H1 (cell line): ENCODE results near the gene TANC1. TPM values are rescaled to one million over a fixed set of nuclear protein-coding genes. Genes with fewer than 3 reads are reported as not detected.

ENCODE experiments used
- CTCF ChIA-PET: fragments of 300-600 bp; sonication (Branson Sonifier 250); formaldehyde crosslinking; loops from one replicate; lab custom pipeline; 2021; ENCODE audit not compliant: partially characterized antibody; lab: Charles Lee
- POLR2A ChIA-PET: fragments of 300-600 bp; sonication (Branson Sonifier 250); formaldehyde crosslinking; loops from one replicate; lab custom pipeline; 2021; ENCODE audit warnings: inconsistent platforms; ENCODE audit not compliant: partially characterized antibody; lab: Charles Lee
- DNase-seq, 2 experiments: peaks; one replicate each; pipeline versions ENCODE4 v3.0.0 to v3.0.0-alpha.2; 2010 to 2022; ENCODE audit warnings: low spot score in 2 of 2, low read depth in 1 of 2, mixed read lengths in 1 of 2
- FAIRE-seq: peaks from 2 replicates; lab custom pipeline; 2011; peaks lifted over from hg19 to GRCh38; lab: Jason Lieb, UNC
- H2AFZ ChIP-seq: 2 replicates; pipeline ENCODE4 v1.8.1; 2012; ENCODE audit warnings: low read length, inconsistent platforms
- H2AK5ac ChIP-seq: 2 replicates; pipeline ENCODE4 v1.6.1; 2013; ENCODE audit warnings: low read depth, low read length
- H2BK120ac ChIP-seq: replicated peaks from 2 replicates; pipeline ENCODE3; 2013; ENCODE audit warnings: low read depth, low read length, inconsistent platforms
- H2BK12ac ChIP-seq: 2 replicates; pipeline ENCODE4 v1.6.1; 2013; ENCODE audit warnings: low read depth, low read length
- H2BK15ac ChIP-seq: 2 replicates; pipeline ENCODE4 v1.6.1; 2013; ENCODE audit warnings: low read length
- H2BK20ac ChIP-seq: 2 replicates; pipeline ENCODE4 v1.6.1; 2013; ENCODE audit warnings: low read length
- H2BK5ac ChIP-seq: 2 replicates; pipeline ENCODE4 v1.6.1; 2013; ENCODE audit warnings: low read depth, low read length
- H3K14ac ChIP-seq: 2 replicates; pipeline ENCODE4 v1.6.1; 2013; ENCODE audit warnings: inconsistent platforms; ENCODE audit not compliant: insufficient read length
- H3K18ac ChIP-seq: 2 replicates; pipeline ENCODE4 v1.6.1; 2013; ENCODE audit warnings: low read length; ENCODE audit errors: extremely low read depth
- H3K23ac ChIP-seq: 2 replicates; pipeline ENCODE4 v1.6.1; 2013; ENCODE audit warnings: inconsistent platforms; ENCODE audit not compliant: insufficient read length
- H3K23me2 ChIP-seq: 2 replicates; pipeline ENCODE4 v1.6.1; 2013; ENCODE audit warnings: low read depth, low read length
- H3K27ac ChIP-seq: 2 replicates; pipeline ENCODE4 v1.6.1; 2011; ENCODE audit warnings: low read depth, low read length, inconsistent platforms
- H3K27me3 ChIP-seq, 4 experiments: replicated peaks in 1 of 4; 1 replicate in 1 of 4; 2 replicates in 3 of 4; pipeline versions ENCODE4 v1.6.1 to v1.8.1; 2011 to 2013; ENCODE audit warnings: low read length in 3 of 4, mild to moderate bottlenecking in 3 of 4, inconsistent platforms in 2 of 4, mixed read lengths in 2 of 4, moderate library complexity in 1 of 4; ENCODE audit not compliant: control insufficient read depth in 3 of 4, insufficient read depth in 3 of 4; ENCODE audit errors: extremely low read depth in 1 of 4
- H3K36me3 ChIP-seq, 4 experiments: 2 replicates each; pipeline versions ENCODE4 v1.6.1 to v1.8.1; 2011 to 2013; ENCODE audit warnings: mild to moderate bottlenecking in 4 of 4, low read length in 3 of 4, moderate library complexity in 2 of 4, control low read depth in 1 of 4, inconsistent platforms in 1 of 4; ENCODE audit not compliant: insufficient read depth in 4 of 4, control insufficient read depth in 2 of 4
- H3K4ac ChIP-seq: replicated peaks from 2 replicates; pipeline ENCODE3; 2013; ENCODE audit warnings: low read length, low read depth, mixed read lengths, inconsistent platforms; ENCODE audit not compliant: insufficient read length
- H3K4me1 ChIP-seq, 4 experiments: replicated peaks in 1 of 4; 1 replicate in 1 of 4; 2 replicates in 3 of 4; pipeline versions ENCODE4 v1.6.1 to v1.8.1; 2011 to 2013; ENCODE audit warnings: low read length in 3 of 4, inconsistent platforms in 2 of 4, mixed read lengths in 1 of 4; ENCODE audit not compliant: insufficient read depth in 4 of 4, control insufficient read depth in 3 of 4
- H3K4me2 ChIP-seq, 2 experiments: 2 replicates each; pipeline versions ENCODE4 v1.6.1 to v1.8.1; 2011 to 2013; ENCODE audit warnings: low read depth in 2 of 2, low read length in 2 of 2, control low read depth in 1 of 2, inconsistent platforms in 1 of 2, mild to moderate bottlenecking in 1 of 2; ENCODE audit not compliant: insufficient read depth in 1 of 2
- H3K4me3 ChIP-seq, 4 experiments: fragments of 200-600, 300-600 bp in 1 of 4; sonication (generic), shearing (Covaris generic), sonication (Bioruptor Twin) in 1 of 4; 2 replicates each; pipeline versions ENCODE4 v1.5.1 to v1.8.1; 2011 to 2016; ENCODE audit warnings: low read length in 4 of 4, low read depth in 3 of 4, control low read depth in 2 of 4, inconsistent platforms in 2 of 4, mild to moderate bottlenecking in 2 of 4, mixed read lengths in 1 of 4, moderate library complexity in 1 of 4; ENCODE audit not compliant: insufficient read depth in 2 of 4; ENCODE audit errors: extremely low read depth in 1 of 4
- H3K56ac ChIP-seq: replicated peaks from 2 replicates; pipeline ENCODE3; 2013; ENCODE audit warnings: low read depth, mild to moderate bottlenecking, mixed read lengths, low read length, inconsistent platforms; ENCODE audit not compliant: insufficient read length
- H3K79me1 ChIP-seq: 2 replicates; pipeline ENCODE4 v1.6.1; 2013; ENCODE audit warnings: low read depth, low read length, control low read depth
- H3K79me2 ChIP-seq, 2 experiments: 2 replicates each; pipeline versions ENCODE4 v1.6.1 to v1.8.1; 2012 to 2013; ENCODE audit warnings: low read length in 2 of 2, mild to moderate bottlenecking in 2 of 2, inconsistent platforms in 1 of 2; ENCODE audit not compliant: insufficient read depth in 2 of 2, control insufficient read depth in 1 of 2
- H3K9ac ChIP-seq, 4 experiments: replicated peaks in 1 of 4; 1 replicate in 1 of 4; 2 replicates in 3 of 4; pipeline versions ENCODE4 v1.6.1 to v1.8.1; 2011 to 2013; ENCODE audit warnings: low read depth in 3 of 4, low read length in 3 of 4, control low read depth in 2 of 4, mild to moderate bottlenecking in 2 of 4, moderate library complexity in 2 of 4, inconsistent platforms in 1 of 4; ENCODE audit errors: extremely low read depth in 1 of 4
- H3K9me3 ChIP-seq, 2 experiments: 2 replicates each; pipeline versions ENCODE4 v1.6.1 to v1.8.1; 2012 to 2013; ENCODE audit warnings: mild to moderate bottlenecking in 2 of 2, moderate library complexity in 2 of 2, control low read depth in 1 of 2, inconsistent platforms in 1 of 2, low read depth in 1 of 2, low read length in 1 of 2, mixed read lengths in 1 of 2; ENCODE audit not compliant: insufficient read depth in 2 of 2
- H4K20me1 ChIP-seq, 2 experiments: replicated peaks in 1 of 2; 2 replicates each; pipeline versions ENCODE3 to v1.8.1; 2011 to 2013; ENCODE audit warnings: inconsistent platforms in 2 of 2, low read length in 2 of 2, mild to moderate bottlenecking in 1 of 2; ENCODE audit not compliant: insufficient read depth in 2 of 2, control insufficient read depth in 1 of 2
- H4K5ac ChIP-seq: 2 replicates; pipeline ENCODE4 v1.6.1; 2013; ENCODE audit warnings: low read length, low read depth, mixed read lengths, inconsistent platforms; ENCODE audit not compliant: insufficient read length
- H4K8ac ChIP-seq: 2 replicates; pipeline ENCODE4 v1.8.0; 2013; ENCODE audit warnings: mild to moderate bottlenecking, moderate library complexity, low read length, inconsistent platforms; ENCODE audit not compliant: insufficient read depth; ENCODE audit errors: extremely low read depth
- H4K91ac ChIP-seq: replicated peaks from 2 replicates; pipeline ENCODE3; 2013; ENCODE audit warnings: low read length, mixed read lengths, inconsistent platforms; ENCODE audit not compliant: insufficient read length
- ASH2L ChIP-seq: fragments of 200-600, 300-600 bp; sonication (generic); IDR thresholded peaks from one replicate; pipeline ENCODE4 v1.7.1; 2017; ENCODE audit warnings: low read length
- CBX5 ChIP-seq: fragments of 300-800, 300-1000 bp; sonication (generic); IDR thresholded peaks from 2 replicates; pipeline ENCODE4 v1.7.1; 2016; ENCODE audit warnings: antibody characterized with exemption, low read length, low read depth
- CHD1 ChIP-seq: IDR thresholded peaks from 2 replicates; pipeline ENCODE4 v1.6.1; 2012; ENCODE audit warnings: low read depth, low read length, improper control_type of control experiment
- MAX ChIP-seq: IDR thresholded peaks from 2 replicates; pipeline ENCODE4 v1.6.1; 2012; ENCODE audit warnings: inconsistent platforms
- NRF1 ChIP-seq: IDR thresholded peaks from 2 replicates; pipeline ENCODE4 v1.6.1; 2011; ENCODE audit warnings: mild to moderate bottlenecking, low read depth, low read length, improper control_type of control experiment
- RAD21 ChIP-seq, 2 experiments: IDR thresholded peaks in 1 of 2; conservative IDR thresholded peaks in 1 of 2; 2 replicates each; pipeline ENCODE4 v1.6.1; 2011; ENCODE audit warnings: low read depth in 2 of 2, low read length in 2 of 2, improper control_type of control experiment in 1 of 2, inconsistent platforms in 1 of 2, mild to moderate bottlenecking in 1 of 2, moderate library complexity in 1 of 2
- SP4 ChIP-seq: IDR thresholded peaks from 2 replicates; pipeline ENCODE4 v1.6.1; 2012; ENCODE audit warnings: low read length, inconsistent platforms
- SUZ12 ChIP-seq: fragments of 200-600 bp; sonication (generic); IDR thresholded peaks from 2 replicates; pipeline ENCODE4 v1.6.1; 2012; ENCODE audit warnings: mild to moderate bottlenecking, inconsistent platforms, low read length, moderate library complexity, mixed read lengths
- TEAD4 ChIP-seq: IDR thresholded peaks from 2 replicates; pipeline ENCODE4 v1.6.1; 2012; ENCODE audit warnings: low read depth, low read length, inconsistent platforms, mixed read lengths
- polyA plus RNA-seq, 7 experiments: library from polyadenylated mRNA; depleted of rRNA in 3 of 7; stranded (reverse) in 5 of 7; unstranded in 2 of 7; fragments of >200 nt in 5 of 7; fragments of 200-250 nt in 2 of 7; gene quantifications; 1 replicate in 5 of 7; 2 replicates in 1 of 7; 4 replicates in 1 of 7; pipeline versions ENCODE4 v1.2.1 to v1.2.3, GENCODE V29; 2011 to 2013; ENCODE audit warnings: missing spikeins in 2 of 7, mixed read lengths in 2 of 7
- total RNA-seq: library from RNA; stranded (reverse); fragmentation: NEBNext Ultra II Directional; extraction: Animal tissue kit (Norgen Biotek cat#: 25700); gene quantifications from 2 replicates; pipeline ENCODE4 v1.2.1, GENCODE V29; 2021

The TANC1 gene
- total and polyA plus RNA-seq, 2 of the 8 experiments (the other 6 are each of a cell fraction or from before 2014, with no cell fraction given), result 4.1 to 7.6 TPM

DNA sequence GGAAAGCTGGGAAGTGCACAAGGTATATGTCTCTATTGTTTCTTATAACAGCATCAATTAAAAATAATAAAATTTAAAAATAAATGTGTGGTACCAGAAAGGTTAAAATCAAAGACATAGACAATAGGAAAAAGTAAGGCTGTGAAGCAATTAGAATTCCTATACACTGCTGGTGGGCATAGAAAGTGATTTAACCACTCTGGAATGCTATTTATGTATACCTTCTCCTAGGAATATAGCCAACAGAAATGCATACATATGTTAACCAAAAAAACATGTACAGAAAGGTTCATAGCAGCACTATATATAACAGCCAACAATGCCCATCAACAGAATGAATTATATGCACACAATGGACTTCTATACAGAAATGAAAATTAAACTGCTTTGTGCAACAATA is 275.1 kb downstream of the TANC1 start:
- POLR2A ChIA-PET, result no interaction called here
- H2AFZ ChIP-seq, result no peak overlapping the region
- H2BK15ac ChIP-seq, result no peak overlapping the region
- no peak overlapping the region for H2BK12ac ChIP-seq
- no peak overlapping the region for H2BK120ac ChIP-seq
- H3K4me3 ChIP-seq, result no peak overlapping the region
- no peaks in the 10 kb centered on the region for H4K20me1 ChIP-seq
- no peak overlapping the region for H3K56ac ChIP-seq
- no peaks in the 10 kb centered on the region for H3K79me2 ChIP-seq
- no peak overlapping the region for H3K14ac ChIP-seq
- H2AK5ac ChIP-seq, result no peak overlapping the region
- H3K18ac ChIP-seq, result no peak overlapping the region
- no peak overlapping the region for H4K5ac ChIP-seq
- H3K79me1 ChIP-seq, result no peaks in the 10 kb centered on the region
- no peak overlapping the region for H2BK5ac ChIP-seq
- H3K23me2 ChIP-seq, result no peaks in the 10 kb centered on the region
- no peaks in the 10 kb centered on the region for H3K36me3 ChIP-seq
- H3K4ac ChIP-seq, result no peak overlapping the region
- H3K27me3 ChIP-seq, result peaks cover 0 to 1% (median 0%) of the 10 kb centered on the region in 4 experiments; a peak in 1 of 7 replicates
- H3K4me1 ChIP-seq, result no peaks in the 10 kb centered on the region
- no peak for DNase-seq
- H3K4me2 ChIP-seq, result no peak overlapping the region
- H3K23ac ChIP-seq, result no peak overlapping the region
- no peak overlapping the region for H2BK20ac ChIP-seq
- H3K27ac ChIP-seq, result no peak overlapping the region
- CTCF ChIA-PET, result interaction anchor here (1.1 kb wide), 1 partner anchor 48 kb away, joined by 3 read pairs; no protein-coding TSS in a partner anchor
- no peak overlapping the region for H4K91ac ChIP-seq
- H3K9ac ChIP-seq, result no peak overlapping the region
- H4K8ac ChIP-seq, result no peak overlapping the region
- no peaks in the 10 kb centered on the region for H3K9me3 ChIP-seq
- FAIRE-seq, result no peak
- TF ChIP-seq CBX5 (no peak), SP4 (no peak), MAX (no peak), CHD1 (no peak), NRF1 (no peak), TEAD4 (no peak), SUZ12 (no peak), RAD21 (IDR thresholded peaks at IDR 0.05 in 1 of 2, conservative IDR thresholded peaks at IDR 0.05 in 1 of 2; ENCODE audit: low read depth in 2 of 2, low read length in 2 of 2) (no peak), ASH2L (no peak)
